GM21360 (cell line): ENCODE measurements around the gene DGKI.
A peak's percentile ranks its signal among the peaks of the same experiment; 100 is the strongest.
"Not testable (repeated sequence)": the region's sequence is repeated elsewhere in the genome, so short reads cannot be mapped to it uniquely, and the experiment has no call there.

Experiments used
- ATAC-seq: cut with Tn5 transposase; IDR thresholded peaks from one replicate; pipeline ENCODE4 v1.9.1; 2021; ENCODE audit warnings: mild to moderate bottlenecking, moderate library complexity; ENCODE audit not compliant: unreplicated experiment

DGKI gene

GRCh38 chr7:137485818-137486217 is 361.0 kb downstream of the DGKI start:
- no peak for ATAC-seq

GRCh38 chr7:137484326-137484725 is 362.4 kb downstream of the DGKI start:
- ATAC-seq, result no peak

DNA sequence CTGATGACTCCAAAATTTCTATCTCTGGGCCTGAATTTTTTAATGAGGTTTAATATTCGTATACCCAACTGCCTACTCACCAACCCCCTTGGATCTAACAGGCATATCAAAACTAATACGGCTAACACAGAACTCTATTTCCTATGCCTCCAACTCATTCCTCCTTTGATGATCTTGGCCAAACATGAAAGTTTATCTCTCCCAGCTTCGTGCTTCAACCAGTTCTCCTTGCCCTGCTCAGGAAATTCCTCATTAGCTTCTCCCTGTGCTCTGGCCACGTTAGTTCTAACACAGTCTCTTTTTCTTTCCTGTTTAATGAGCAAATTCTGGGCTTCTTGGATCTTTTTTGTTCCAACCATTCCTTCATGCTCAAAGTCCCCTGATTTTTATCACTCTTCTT is 364.3 kb downstream of the DGKI start:
- no peak for ATAC-seq

GRCh38 chr7:137480824-137481365 is 365.9 kb downstream of the DGKI start:
- no peak for ATAC-seq

DNA sequence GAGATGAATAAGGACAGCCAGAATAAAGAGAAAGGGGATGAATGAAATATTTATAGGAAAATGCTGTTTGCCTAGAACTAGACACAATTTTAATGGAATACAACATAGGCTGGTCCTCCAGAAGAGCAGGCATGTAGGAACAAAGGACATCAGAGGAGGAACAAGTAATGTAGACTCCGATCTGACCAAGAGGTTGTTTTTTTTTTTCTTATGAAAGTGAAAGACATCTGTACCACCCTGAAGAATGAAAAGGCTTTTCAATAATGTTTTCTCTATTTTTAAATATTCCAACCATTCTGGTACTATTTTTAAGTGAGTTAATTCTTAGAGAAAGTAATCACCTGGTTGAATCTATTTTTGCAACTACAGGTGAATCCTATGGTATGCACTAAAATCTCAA is 366.4 kb downstream of the DGKI start:
- no peak for ATAC-seq

- ATAC-seq, result no peak
Measured at GRCh38 chr7:137476937-137477336, 369.8 kb downstream of the DGKI start.

DNA sequence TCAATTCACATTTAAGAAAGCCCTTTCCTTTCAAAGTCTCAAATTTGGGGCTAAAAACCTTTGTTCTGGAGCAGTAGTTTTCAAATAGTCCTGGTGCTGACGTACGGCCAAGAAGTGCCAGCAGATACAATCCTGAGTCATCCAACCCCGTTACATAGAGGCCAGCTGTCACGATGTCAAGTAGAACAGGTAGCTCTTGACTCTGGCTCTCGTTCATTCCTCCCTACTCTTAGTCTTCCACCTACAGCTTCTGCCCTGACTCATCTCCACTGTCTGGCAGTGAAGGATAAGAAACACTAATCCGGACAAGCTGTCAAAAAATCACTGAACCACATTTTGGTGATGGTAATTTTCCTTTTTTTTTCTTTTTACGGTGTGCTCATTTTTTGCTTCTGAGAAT is 370.8 kb downstream of the DGKI start:
- no peak for ATAC-seq

GRCh38 chr7:137474540-137475026 is 372.2 kb downstream of the DGKI start:
- no peak for ATAC-seq

DNA sequence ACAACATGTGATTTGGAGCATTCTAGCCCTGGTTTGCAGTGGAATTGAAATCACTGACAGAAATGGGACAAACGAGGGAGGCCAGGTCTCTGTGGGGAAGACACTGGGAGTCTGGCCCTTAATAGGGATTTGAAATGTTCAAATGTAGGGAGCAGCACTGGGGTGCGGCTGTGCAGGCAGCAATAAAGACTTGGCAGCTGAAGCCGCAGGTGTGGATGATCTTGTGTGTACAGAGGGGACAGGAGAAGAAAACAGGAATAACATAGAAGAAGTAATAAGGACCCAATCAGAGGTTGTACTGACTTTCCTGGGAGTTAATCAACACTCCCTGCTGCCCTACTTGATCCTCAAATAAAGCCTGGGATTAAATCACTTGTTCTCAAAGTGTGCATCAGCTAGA is 375.6 kb downstream of the DGKI start:
- no peak for ATAC-seq

DNA sequence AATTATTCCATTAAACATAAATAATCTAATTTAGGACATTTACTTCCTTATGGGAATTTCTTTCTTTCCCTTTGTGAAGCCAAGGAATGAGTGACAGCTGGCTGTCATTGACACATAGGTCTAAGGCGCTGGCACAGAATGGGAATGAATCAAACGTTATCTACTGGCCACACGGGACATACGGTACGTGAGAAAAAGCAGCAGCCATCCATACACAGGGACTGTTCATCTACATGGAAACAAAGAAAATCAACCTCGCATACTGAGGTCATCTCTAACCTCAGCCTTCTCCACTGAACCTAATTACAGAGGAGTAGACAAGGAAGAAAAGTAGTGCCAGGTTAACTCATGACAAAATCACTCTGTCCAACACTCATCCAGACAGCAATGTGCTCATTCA is 376.9 kb downstream of the DGKI start:
- no peak for ATAC-seq

- no peak for ATAC-seq
Measured at GRCh38 chr7:137469191-137469811, 377.5 kb downstream of the DGKI start.

- ATAC-seq, result no peak
Measured at GRCh38 chr7:137462847-137463246, 383.9 kb downstream of the DGKI start.

- ATAC-seq, result no peak
Measured at GRCh38 chr7:137462074-137462715, 384.6 kb downstream of the DGKI start.

- ATAC-seq, result no peak
Measured at GRCh38 chr7:137458399-137458798, 388.4 kb downstream of the DGKI start.

DNA sequence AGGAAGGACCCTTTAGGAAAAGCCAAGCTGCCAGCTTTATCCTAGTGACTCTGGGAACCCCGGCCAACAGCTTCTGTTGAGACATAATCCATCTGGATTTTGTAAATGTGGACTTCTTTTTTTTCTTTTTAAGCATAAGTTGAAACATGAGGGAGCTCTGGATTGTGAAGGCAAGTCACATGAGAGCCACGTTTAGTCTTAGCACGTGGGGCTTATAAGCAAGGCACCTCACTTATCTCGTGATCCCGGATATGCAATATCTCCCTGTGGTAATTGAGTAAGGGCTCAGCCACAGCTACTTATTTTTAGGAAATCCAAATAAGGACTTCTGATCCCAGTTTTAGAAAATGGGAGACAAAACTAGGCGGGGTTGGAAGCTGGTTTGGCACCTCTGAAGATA is 392.0 kb downstream of the DGKI start:
- no peak for ATAC-seq

- peak; percentile 69 for ATAC-seq
Measured at GRCh38 chr7:137454246-137454724, 392.5 kb downstream of the DGKI start.

DNA sequence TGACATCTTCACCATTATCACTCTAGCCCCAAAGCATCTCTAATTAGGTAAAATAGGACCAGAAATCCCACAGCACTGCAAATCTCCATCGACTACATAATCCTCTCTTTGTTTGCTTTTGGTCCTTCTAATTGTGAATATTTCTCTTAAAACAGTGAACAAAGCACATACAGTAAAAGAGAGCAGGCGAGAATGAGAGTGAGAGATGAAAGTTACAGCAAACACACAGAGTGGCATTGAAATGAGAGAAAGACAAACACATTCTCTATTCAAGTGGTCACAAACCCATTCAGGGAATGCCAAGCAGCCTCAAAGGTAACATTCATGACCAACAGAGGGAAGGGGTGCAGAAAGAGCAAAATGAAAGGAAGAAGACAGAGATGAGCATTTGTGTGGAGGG is 393.4 kb downstream of the DGKI start:
- no peak for ATAC-seq

- ATAC-seq, result no peak
Measured at GRCh38 chr7:137449016-137449415, 397.8 kb downstream of the DGKI start.

DNA sequence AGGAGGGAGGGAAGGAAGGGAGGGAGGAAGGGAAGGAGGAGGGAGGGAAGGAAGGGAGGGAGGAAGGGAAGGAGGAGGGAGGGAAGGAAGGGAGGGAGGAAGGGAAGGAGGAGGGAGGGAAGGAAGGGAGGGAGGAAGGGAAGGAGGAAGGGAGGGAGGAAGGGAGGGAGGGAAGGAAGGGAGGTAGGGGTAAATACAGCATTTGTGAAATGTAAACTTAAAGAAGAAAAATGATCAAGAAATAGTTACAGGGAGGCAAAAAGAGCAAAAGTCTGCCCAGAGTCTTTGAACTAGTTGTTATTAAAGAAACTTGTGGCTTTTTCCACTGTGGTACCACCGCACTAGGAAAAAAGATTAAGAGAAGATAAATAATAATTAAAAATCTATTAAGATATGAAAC is 398.2 kb downstream of the DGKI start:
- not testable (repeated sequence) for ATAC-seq

- no peak for ATAC-seq
Measured at GRCh38 chr7:137446025-137446424, 400.7 kb downstream of the DGKI start.

GRCh38 chr7:137445268-137445667 is 401.5 kb downstream of the DGKI start:
- ATAC-seq, result no peak

DNA sequence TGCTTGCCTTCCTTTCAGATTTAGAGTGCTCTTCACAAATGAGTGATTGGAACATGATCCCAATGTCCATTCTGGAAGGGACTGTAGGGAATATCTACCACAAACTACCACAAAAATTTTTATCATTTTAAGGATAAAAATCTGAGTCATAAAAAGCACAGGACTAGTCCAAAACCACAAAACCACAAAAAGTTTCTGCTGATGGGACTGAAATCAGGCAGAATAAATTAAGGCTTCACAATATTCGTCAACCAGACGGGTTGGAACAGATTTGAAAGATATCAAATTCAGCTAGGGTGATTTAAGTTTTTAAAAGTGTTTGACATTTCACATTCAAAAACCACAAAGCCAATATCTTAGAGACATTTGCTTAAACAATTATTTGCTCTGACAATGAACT is 403.2 kb downstream of the DGKI start:
- no peak for ATAC-seq
